ENCODE data around the gene PEX16. TPM values are rescaled to one million over a fixed set of nuclear protein-coding genes. Genes with fewer than 3 reads are reported as not detected.
A peak's percentile ranks its signal among the peaks of the same experiment; 100 is the strongest.

PEX16 gene
- total RNA-seq, 3 donors from 2014 or later (not counting 1 experiment from before 2014, with no cell fraction given), result 61.3 to 75.8 (median 67.6) TPM

- peak; percentile 52 for TF ChIP-seq CTCF (IDR thresholded peaks at IDR 0.05)
- Mint-ChIP-seq H3K27me3 (ENCODE audit: low read depth in 2 of 2) (no peaks in the 10 kb centered on the region), H3K4me1 (peaks cover 0 to 11% of the 10 kb centered on the region in 2 donors), H3K36me3 (peaks cover 8% of the 10 kb centered on the region), H3K9me3 (no peaks in the 10 kb centered on the region), H3K27ac (no peak overlapping the region), H3K4me3 (peak overlapping the region; percentile 9)
- H3K27me3 ChIP-seq (ENCODE audit: control insufficient read depth, insufficient read depth, low read length), result no peaks in the 10 kb centered on the region
- H3K9me3 ChIP-seq (ENCODE audit: control insufficient read depth, insufficient read depth, low read length), result no peaks in the 10 kb centered on the region
- DNase-seq (peak in 1 of 2 donors; percentile 57), ATAC-seq (peak; percentile 66 to 78 (median 71))
- WGBS (ENCODE audit: insufficient coverage), result 95% methylated on average over 9 of the region's 9 CpGs
- H3K27ac ChIP-seq (ENCODE audit: low read length), result no peak overlapping the region
- intact Hi-C loops (cut with micrococcal nuclease), result loop anchor here (10.0 kb wide), 1 partner anchor 132 kb away; no protein-coding TSS in a partner anchor
- H3K36me3 ChIP-seq (ENCODE audit: control insufficient read depth, insufficient read depth, low read length), result peaks cover 72% of the 10 kb centered on the region
- H3K4me1 ChIP-seq (ENCODE audit: control insufficient read depth, insufficient read depth, low read length), result no peaks in the 10 kb centered on the region
- no peak overlapping the region for H3K4me3 ChIP-seq (ENCODE audit: low read length)
Measured at GRCh38 chr11:45872651-45873356, 44.9 kb downstream of the PEX16 start.

- Mint-ChIP-seq H3K4me3 (peak overlapping the region; percentile 35), H3K27ac (peak overlapping the region in 1 of 2 donors; percentile 58), H3K9me3 (no peaks in the 10 kb centered on the region), H3K27me3 (ENCODE audit: low read depth in 2 of 2) (no peaks in the 10 kb centered on the region), H3K36me3 (peaks cover 8% of the 10 kb centered on the region), H3K4me1 (peaks cover 0 to 11% of the 10 kb centered on the region in 2 donors)
- Histone ChIP-seq H3K9me3 (ENCODE audit: control insufficient read depth, insufficient read depth, low read length) (no peaks in the 10 kb centered on the region), H3K27me3 (ENCODE audit: control insufficient read depth, insufficient read depth, low read length) (no peaks in the 10 kb centered on the region), H3K4me3 (ENCODE audit: low read length) (no peak overlapping the region), H3K4me1 (ENCODE audit: control insufficient read depth, insufficient read depth, low read length) (no peaks in the 10 kb centered on the region), H3K36me3 (ENCODE audit: control insufficient read depth, insufficient read depth, low read length) (peaks cover 71% of the 10 kb centered on the region), H3K27ac (ENCODE audit: low read length) (no peak overlapping the region)
- intact Hi-C loops (cut with micrococcal nuclease), result loop anchor here (10.0 kb wide), 1 partner anchor 133 kb away; no protein-coding TSS in a partner anchor
- WGBS (ENCODE audit: insufficient coverage), result 96% methylated on average over 2 of the region's 2 CpGs
- no peak for TF ChIP-seq CTCF (IDR thresholded peaks at IDR 0.05)
- DNase-seq (no peak), ATAC-seq (no peak)
Measured at GRCh38 chr11:45871638-45872037, 46.0 kb downstream of the PEX16 start.

GRCh38 chr11:45870706-45871105 lies 47.0 kb downstream of the PEX16 start:
- H3K4me3 Mint-ChIP-seq, result no peak overlapping the region
- Histone ChIP-seq H3K27me3 (ENCODE audit: control insufficient read depth, insufficient read depth, low read length) (no peaks in the 10 kb centered on the region), H3K4me1 (ENCODE audit: control insufficient read depth, insufficient read depth, low read length) (no peaks in the 10 kb centered on the region), H3K27ac (ENCODE audit: low read length) (no peak overlapping the region), H3K9me3 (ENCODE audit: control insufficient read depth, insufficient read depth, low read length) (no peaks in the 10 kb centered on the region), H3K4me3 (ENCODE audit: low read length) (no peak overlapping the region), H3K36me3 (ENCODE audit: control insufficient read depth, insufficient read depth, low read length) (peaks cover 73% of the 10 kb centered on the region)
- H3K4me1 Mint-ChIP-seq, result peaks cover 0 to 18% of the 10 kb centered on the region in 2 donors
- no peak for ATAC-seq
- intact Hi-C loops (cut with micrococcal nuclease), result loop anchor here (10.0 kb wide), 1 partner anchor 134 kb away; no protein-coding TSS in a partner anchor
- no peaks in the 10 kb centered on the region for H3K9me3 Mint-ChIP-seq
- peak overlapping the region; percentile 14 to 58 for H3K27ac Mint-ChIP-seq
- H3K36me3 Mint-ChIP-seq, result peaks cover 16% of the 10 kb centered on the region
- WGBS (ENCODE audit: insufficient coverage), result 94% methylated on average over 4 of the region's 4 CpGs
- TF ChIP-seq CTCF (IDR thresholded peaks at IDR 0.05), result no peak
- H3K27me3 Mint-ChIP-seq (ENCODE audit: low read depth in 2 of 2), result no peaks in the 10 kb centered on the region
- DNase-seq, result no peak
